PC-9 (cell line): ENCODE results near the gene AADACL4.

Experiments
- CTCF ChIP-seq: fragments of 200-600 bp; sonication (generic); conservative IDR thresholded peaks from 2 replicates; pipeline ENCODE4 v1.6.1; 2017; ENCODE audit warnings: mixed run types, antibody characterized with exemption, mild to moderate bottlenecking, moderate library complexity
- EZH2 ChIP-seq: fragments of 200-600 bp; sonication (generic); IDR thresholded peaks from 2 replicates; pipeline ENCODE4 v1.8.0; 2017; ENCODE audit warnings: antibody characterized with exemption, low read depth

- TF ChIP-seq CTCF (no peak), EZH2 (no peak)
Observed at GRCh38 chr1:12714710-12715475, 71.0 kb downstream of the AADACL4 start.
